GM12891 (cell line): ENCODE measurements around the gene COG1.

Experiments used
- PAX5 ChIP-seq: IDR thresholded peaks from 2 replicates; pipeline ENCODE4 v1.6.1; 2011; ENCODE audit warnings: low read length, moderate library complexity, mild to moderate bottlenecking; ENCODE audit not compliant: insufficient read depth, severe bottlenecking
- POLR2A ChIP-seq: IDR thresholded peaks from 2 replicates; pipeline ENCODE4 v1.6.1; 2011; ENCODE audit warnings: low read depth, low read length, control low read depth
- POLR2AphosphoS5 ChIP-seq: IDR thresholded peaks from 2 replicates; pipeline ENCODE4 v1.6.1; 2011; ENCODE audit warnings: low read depth, low read length, control low read depth
- TAF1 ChIP-seq: IDR thresholded peaks from 2 replicates; pipeline ENCODE4 v1.6.1; 2011; ENCODE audit warnings: low read depth, low read length, control low read depth

DNA sequence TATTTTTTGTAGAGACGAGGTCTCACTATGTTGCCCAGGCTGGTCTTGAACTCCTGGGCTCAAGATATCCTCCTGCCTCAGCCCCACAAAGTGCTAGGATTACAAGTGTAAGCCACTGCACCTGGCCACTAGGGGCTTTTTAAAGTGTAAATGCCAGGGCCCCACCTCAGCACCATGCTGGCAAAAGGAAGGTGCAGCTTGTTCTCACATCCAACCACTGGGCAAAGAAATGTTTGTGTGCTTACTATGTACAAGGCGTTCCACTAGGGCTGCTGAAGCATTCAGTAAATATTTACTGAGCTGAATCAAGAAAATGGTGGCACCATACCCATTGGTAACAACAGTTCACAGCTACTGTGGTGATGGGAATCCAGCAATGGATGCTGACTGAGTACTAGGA is 22.6 kb downstream of the COG1 start:
- no peak for TF ChIP-seq POLR2A
- no peak for TF ChIP-seq POLR2AphosphoS5
- TF ChIP-seq TAF1, result no peak
- no peak for TF ChIP-seq PAX5
